ENCODE data around the gene FGFBP3.

GRCh38 chr10:91860885-91861284, 48.4 kb downstream of the FGFBP3 start:
- TF ChIP-seq CTCF (optimal IDR thresholded peaks at IDR 0.05 in 1 of 3, IDR thresholded peaks at IDR 0.05 in 1 of 3, conservative IDR thresholded peaks at IDR 0.05 in 1 of 3; ENCODE audit: extremely low read depth in 1 of 3, insufficient read depth in 2 of 3, low read length in 3 of 3) (no peak), EZH2 (IDR thresholded peaks at IDR 0.05; ENCODE audit: low read length) (no peak)
